Kidney epithelial cell (primary cell): ENCODE data around the gene MRPL30. TPM values are rescaled to one million over a fixed set of nuclear protein-coding genes. Genes with fewer than 3 reads are reported as not detected.
A peak's percentile ranks its signal among the peaks of the same experiment; 100 is the strongest.
"Not testable (repeated sequence)": the region's sequence is repeated elsewhere in the genome, so short reads cannot be mapped to it uniquely, and the experiment has no call there.

Experiments used
- DNase-seq: peaks from one replicate; pipeline ENCODE4 v3.0.0-alpha.2; 2010; ENCODE audit warnings: low read depth
- H3K27me3 ChIP-seq: 2 replicates; pipeline ENCODE4 v1.6.0; 2011; ENCODE audit warnings: low read length; ENCODE audit not compliant: control insufficient read depth, insufficient read depth
- H3K36me3 ChIP-seq: 2 replicates; pipeline ENCODE4 v1.5.1; 2011; ENCODE audit warnings: low read length; ENCODE audit not compliant: control insufficient read depth, insufficient read depth
- H3K4me3 ChIP-seq: 2 replicates; pipeline ENCODE4 v1.5.1; 2011; ENCODE audit warnings: low read depth, mild to moderate bottlenecking, control low read depth, low read length
- total RNA-seq: library from RNA; depleted of rRNA; stranded (reverse); fragments of >200 nt; gene quantifications from 2 replicates; pipeline ENCODE4 v1.2.3, GENCODE V29; 2015
- TF ChIP-seq, protein P1 (sequence below): IDR thresholded peaks from 2 replicates; pipeline ENCODE4 v1.5.1; 2011; ENCODE audit warnings: mild to moderate bottlenecking, moderate library complexity, low read length, control low read depth, inconsistent platforms; ENCODE audit not compliant: insufficient read depth, poor library complexity, severe bottlenecking

The MRPL30 gene
- total RNA-seq, 1 donor from 2014 or later: 30.8 TPM

DNA sequence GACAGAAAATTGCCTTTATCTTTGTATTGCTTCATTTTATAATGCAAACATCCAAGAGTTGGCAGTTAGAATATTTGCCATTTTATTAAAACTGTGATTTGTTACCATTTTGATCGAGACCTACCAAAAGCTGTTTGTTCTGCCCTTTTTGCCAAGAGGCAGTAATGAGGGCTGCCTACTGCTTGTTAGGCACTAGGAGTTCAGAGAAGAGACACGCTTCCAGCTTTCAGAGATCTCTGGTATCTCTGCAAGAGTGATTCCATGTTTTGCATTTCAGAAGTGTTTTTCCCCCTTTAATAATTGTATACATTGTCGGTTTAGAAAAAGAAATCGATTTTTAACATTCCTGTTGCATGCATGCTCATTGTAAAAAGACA lies 628 bp downstream of the MRPL30 start:
- Histone ChIP-seq H3K27me3 (no peaks in the 10 kb centered on the region), H3K4me3 (peak overlapping the region; percentile 89), H3K36me3 (no peaks in the 10 kb centered on the region)
- TF ChIP-seq, protein P1, sequence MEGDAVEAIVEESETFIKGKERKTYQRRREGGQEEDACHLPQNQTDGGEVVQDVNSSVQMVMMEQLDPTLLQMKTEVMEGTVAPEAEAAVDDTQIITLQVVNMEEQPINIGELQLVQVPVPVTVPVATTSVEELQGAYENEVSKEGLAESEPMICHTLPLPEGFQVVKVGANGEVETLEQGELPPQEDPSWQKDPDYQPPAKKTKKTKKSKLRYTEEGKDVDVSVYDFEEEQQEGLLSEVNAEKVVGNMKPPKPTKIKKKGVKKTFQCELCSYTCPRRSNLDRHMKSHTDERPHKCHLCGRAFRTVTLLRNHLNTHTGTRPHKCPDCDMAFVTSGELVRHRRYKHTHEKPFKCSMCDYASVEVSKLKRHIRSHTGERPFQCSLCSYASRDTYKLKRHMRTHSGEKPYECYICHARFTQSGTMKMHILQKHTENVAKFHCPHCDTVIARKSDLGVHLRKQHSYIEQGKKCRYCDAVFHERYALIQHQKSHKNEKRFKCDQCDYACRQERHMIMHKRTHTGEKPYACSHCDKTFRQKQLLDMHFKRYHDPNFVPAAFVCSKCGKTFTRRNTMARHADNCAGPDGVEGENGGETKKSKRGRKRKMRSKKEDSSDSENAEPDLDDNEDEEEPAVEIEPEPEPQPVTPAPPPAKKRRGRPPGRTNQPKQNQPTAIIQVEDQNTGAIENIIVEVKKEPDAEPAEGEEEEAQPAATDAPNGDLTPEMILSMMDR: no peak
- no peak for DNase-seq

DNA sequence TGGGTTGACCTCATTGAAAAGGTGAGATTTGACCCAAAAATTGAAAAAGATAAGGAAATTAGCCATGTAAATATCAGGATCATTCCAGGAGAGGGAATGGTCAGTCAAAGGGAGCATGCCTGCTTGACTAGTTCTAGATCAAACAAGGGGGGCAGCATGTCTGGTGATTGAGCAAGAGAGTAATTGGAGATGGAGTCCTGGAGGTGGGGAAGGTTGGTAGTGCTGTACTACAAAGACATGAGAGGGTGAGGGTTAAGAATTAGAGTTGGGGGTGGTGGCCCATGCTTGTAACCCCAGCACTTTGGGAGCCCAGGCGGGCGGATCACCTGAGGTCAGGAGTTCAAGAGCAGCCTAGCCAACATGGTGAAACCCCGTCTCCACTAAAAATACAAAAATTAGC lies 2.0 kb downstream of the MRPL30 start:
- no peaks in the 10 kb centered on the region for H3K27me3 ChIP-seq
- H3K36me3 ChIP-seq: no peaks in the 10 kb centered on the region
- DNase-seq: no peak
- TF ChIP-seq, protein P1: no peak
- no peak overlapping the region for H3K4me3 ChIP-seq

DNA sequence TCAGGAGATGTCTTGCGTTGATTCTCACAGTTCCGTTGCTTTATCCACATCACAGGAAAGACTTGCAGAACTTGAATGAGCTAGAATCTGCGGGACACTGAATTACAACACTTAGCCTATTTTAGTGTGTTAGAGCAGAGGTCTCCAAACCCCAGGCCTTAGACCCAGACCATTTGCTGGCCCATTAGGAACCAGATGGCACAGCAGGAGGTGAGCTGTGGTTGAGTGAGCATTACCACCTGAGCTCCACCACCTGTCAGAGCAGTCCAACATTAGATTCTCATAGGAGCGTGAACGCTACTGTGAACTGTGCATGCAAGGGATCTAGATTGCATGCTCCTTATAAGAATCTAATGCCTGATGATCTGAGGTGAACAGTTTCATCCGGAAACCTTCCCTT lies 3.8 kb downstream of the MRPL30 start:
- H3K27me3 ChIP-seq: no peaks in the 10 kb centered on the region
- no peaks in the 10 kb centered on the region for H3K36me3 ChIP-seq
- TF ChIP-seq, protein P1: no peak
- no peak for DNase-seq
- no peak overlapping the region for H3K4me3 ChIP-seq

DNA sequence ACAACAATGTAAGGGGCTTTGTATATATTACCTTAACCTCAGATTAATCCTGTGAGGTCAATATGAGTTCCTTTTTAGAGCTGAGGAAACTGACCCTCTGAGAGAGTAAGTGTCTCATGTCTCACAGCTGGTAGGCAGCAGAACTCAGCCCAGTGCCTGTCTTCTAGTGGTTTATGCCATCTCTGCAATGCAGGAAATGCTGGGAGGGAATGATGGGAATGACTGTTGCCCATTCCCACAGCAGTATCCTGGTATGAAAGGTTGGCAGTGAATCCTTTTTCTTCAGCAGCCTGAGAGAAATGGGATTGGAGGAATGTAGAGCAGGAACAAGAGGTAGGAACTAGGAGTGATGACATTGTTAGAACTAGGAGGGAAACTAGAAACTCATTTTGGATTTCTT lies 6.0 kb downstream of the MRPL30 start:
- H3K36me3 ChIP-seq: no peaks in the 10 kb centered on the region
- TF ChIP-seq, protein P1: no peak
- no peak overlapping the region for H3K4me3 ChIP-seq
- no peak for DNase-seq
- no peaks in the 10 kb centered on the region for H3K27me3 ChIP-seq

DNA sequence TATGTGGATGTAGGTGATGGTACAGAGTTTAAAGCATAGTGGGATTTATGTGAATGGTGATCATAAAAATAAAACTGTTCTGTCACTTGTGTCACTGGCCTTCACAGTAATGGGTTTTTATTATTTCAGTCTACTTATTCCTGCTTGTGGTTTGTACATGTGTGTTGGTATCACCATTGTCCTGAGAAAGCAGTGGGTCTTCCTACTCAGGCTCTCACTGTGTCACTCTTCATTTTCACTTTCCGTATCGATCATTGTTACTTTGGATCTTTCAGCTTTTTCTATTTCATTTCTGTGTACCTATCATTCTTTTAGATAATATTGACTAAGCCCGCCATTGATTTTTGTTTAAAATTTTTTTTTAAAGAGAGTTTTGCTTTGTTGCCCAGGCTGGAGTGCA lies 7.4 kb downstream of the MRPL30 start:
- Histone ChIP-seq H3K4me3 (no peak overlapping the region), H3K27me3 (no peaks in the 10 kb centered on the region), H3K36me3 (no peaks in the 10 kb centered on the region)
- TF ChIP-seq, protein P1: no peak
- no peak for DNase-seq

DNA sequence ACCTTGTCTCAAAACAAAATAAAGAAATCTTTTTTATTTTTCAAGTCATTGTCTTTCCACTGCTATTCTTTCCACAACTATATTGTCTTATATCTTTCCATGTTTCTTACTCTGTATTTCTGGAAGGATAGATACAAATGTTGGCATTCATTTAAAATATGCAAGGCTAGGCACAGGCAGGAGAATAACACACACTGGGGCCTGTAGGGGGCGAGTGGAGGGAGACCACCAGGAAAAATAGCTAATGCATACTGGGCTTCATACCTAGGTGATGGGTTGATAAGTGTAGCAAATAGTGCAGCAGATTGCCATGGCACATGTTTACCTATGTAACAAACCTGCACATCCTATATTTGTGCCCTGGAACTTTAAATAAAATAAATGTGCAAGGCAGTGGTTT lies 9.6 kb downstream of the MRPL30 start:
- Histone ChIP-seq H3K4me3 (no peak overlapping the region), H3K36me3 (no peaks in the 10 kb centered on the region), H3K27me3 (no peaks in the 10 kb centered on the region)
- DNase-seq: no peak
- TF ChIP-seq, protein P1: no peak

DNA sequence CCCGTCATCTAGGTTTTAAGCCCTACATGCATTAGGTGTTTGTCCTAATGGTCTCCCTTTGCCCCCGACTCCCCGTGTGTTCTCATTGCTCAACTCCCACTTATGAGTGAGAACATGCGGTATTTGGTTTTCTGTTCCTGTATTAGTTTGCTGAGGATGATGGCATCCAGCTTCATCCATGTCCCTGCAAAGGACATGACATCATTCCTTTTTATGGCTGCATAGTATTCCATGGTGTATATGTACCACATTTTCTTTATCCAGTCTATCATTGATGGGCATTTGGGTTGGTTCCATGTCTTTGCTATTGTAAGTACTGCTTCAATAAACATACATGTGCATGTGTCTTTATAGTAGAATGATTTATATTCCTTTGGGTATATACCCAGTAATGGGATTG lies 11.4 kb downstream of the MRPL30 start:
- H3K4me3 ChIP-seq, DNase-seq, H3K36me3 ChIP-seq, H3K27me3 ChIP-seq: not testable (repeated sequence)
